ENCODE measurements around the gene RAD23B. TPM values are rescaled to one million over a fixed set of nuclear protein-coding genes. Genes with fewer than 3 reads are reported as not detected.

Gene RAD23B
- total RNA-seq, 1 experiment from 2014 or later = 251 TPM

DNA sequence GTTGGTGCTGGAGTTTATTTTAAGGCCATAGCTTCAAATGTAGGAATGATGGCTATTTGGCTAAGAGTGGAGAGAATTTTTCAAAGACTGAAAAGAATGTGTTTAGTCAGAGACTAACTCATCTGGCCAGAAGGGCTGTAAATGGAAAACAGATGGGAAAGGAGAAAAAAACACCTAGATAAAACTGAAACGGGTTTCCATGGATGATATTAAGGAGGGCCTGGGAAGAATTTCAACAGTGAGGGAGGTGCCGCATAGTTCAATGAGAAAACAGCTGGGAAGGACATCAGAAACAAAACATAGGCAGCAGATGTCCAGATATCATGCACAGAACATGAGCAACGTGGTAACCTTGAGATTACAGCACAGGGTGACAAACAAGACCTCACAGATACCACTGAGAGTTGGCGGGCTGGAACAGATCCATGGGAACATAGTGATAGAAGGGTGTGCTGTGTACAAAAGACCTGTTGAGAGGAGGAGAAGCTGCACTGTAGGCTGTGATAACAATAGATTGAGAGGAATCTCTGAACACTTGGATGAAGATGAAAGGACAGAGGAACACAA, 31.2 kb upstream of the RAD23B start:
- no peak overlapping the region for H3K27ac ChIP-seq (ENCODE audit: low read depth, low read length)
- no peak overlapping the region for H3K4me3 ChIP-seq (replicated peaks in 1 of 2; ENCODE audit: low read depth in 1 of 2, low read length in 2 of 2)
- H3K9ac ChIP-seq (ENCODE audit: low read length) = no peak overlapping the region
- no peak overlapping the region for H2AFZ ChIP-seq (ENCODE audit: low read depth, low read length, poor library complexity, severe bottlenecking)
- H4K20me1 ChIP-seq (ENCODE audit: insufficient read depth) = no peaks in the 10 kb centered on the region
- peaks cover 2% of the 10 kb centered on the region; the same call in 1 of the 2 replicates for H3K79me2 ChIP-seq (ENCODE audit: insufficient read depth, low read length)
- TF ChIP-seq ZNF274 (IDR thresholded peaks at IDR 0.05; ENCODE audit: low read depth, low read length) (no peak), SRF (IDR thresholded peaks at IDR 0.05; ENCODE audit: low read depth) (no peak), YY1 (IDR thresholded peaks at IDR 0.05; ENCODE audit: extremely low read depth, insufficient replicate concordance, low read depth, low read length) (no peak)
- ChIA-PET RAD21 (ENCODE audit: low non-redundant PET in 1 of 2, low total read pairs in 2 of 2, uncharacterized antibody in 2 of 2, unreplicated experiment in 2 of 2) (no interaction called here), CTCF (no interaction called here), POLR2A (no interaction called here)
- H3K4me1 ChIP-seq (ENCODE audit: control insufficient read depth in 1 of 2, insufficient read depth in 2 of 2, low read length in 2 of 2) = peaks cover 19 to 49% of the 10 kb centered on the region in 2 experiments
- H3K27me3 ChIP-seq (ENCODE audit: insufficient read depth, low read length) = no peaks in the 10 kb centered on the region
- BruUV-seq (replicated peaks) = no TSS peak
- no peaks in the 10 kb centered on the region for H3K36me3 ChIP-seq (ENCODE audit: control insufficient read depth in 1 of 2, insufficient read depth in 2 of 2, low read length in 2 of 2)
- peak; percentile 37 for ATAC-seq
- H3K4me2 ChIP-seq (ENCODE audit: low read length) = no peak overlapping the region
- no peak for DNase-seq (ENCODE audit: low read depth, low spot score)
- H3K9me2 ChIP-seq (ENCODE audit: insufficient read depth) = no peaks in the 10 kb centered on the region
- H3K9me3 ChIP-seq (ENCODE audit: control insufficient read depth in 1 of 2, insufficient read depth in 1 of 2, low read depth in 1 of 2, low read length in 2 of 2) = no peaks in the 10 kb centered on the region
- intact Hi-C loops (cut with micrococcal nuclease) = no loop called here

DNA sequence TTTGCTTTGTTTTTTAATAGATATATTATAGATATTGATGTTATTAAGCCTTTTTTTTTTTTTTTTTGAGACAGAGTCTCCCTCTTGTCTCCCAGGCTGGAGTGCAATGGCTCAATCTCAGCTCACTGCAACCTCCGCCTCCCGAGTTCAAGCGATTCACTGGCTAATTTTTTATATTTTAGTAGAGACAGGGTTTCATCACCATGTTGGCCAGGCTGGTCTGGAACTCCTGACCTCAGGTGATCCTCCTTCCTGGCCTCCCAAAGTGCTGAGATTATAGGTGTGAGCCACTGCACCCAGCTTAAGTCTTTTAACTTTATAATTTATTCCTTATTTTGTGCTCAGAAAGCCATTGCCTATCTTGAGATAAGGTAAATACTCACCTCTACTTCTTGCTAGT, 24.2 kb upstream of the RAD23B start:
- peaks cover 9 to 14% of the 10 kb centered on the region in 2 experiments; a peak in 2 of 4 replicates for H3K4me1 ChIP-seq (ENCODE audit: control insufficient read depth in 1 of 2, insufficient read depth in 2 of 2, low read length in 2 of 2)
- CTCF ChIA-PET = no interaction called here
- no peaks in the 10 kb centered on the region for H3K27me3 ChIP-seq (ENCODE audit: insufficient read depth, low read length)
- H3K9me2 ChIP-seq (ENCODE audit: insufficient read depth) = no peaks in the 10 kb centered on the region
- no peaks in the 10 kb centered on the region for H3K9me3 ChIP-seq (ENCODE audit: control insufficient read depth in 1 of 2, insufficient read depth in 1 of 2, low read depth in 1 of 2, low read length in 2 of 2)
- H3K4me3 ChIP-seq (replicated peaks in 1 of 2; ENCODE audit: low read depth in 1 of 2, low read length in 2 of 2) = no peak overlapping the region
- RAD21 ChIA-PET (ENCODE audit: low non-redundant PET in 1 of 2, low total read pairs in 2 of 2, uncharacterized antibody in 2 of 2, unreplicated experiment in 2 of 2) = no interaction called here
- DNase-seq (ENCODE audit: low read depth, low spot score) = no peak
- intact Hi-C loops (cut with micrococcal nuclease) = no loop called here
- H3K79me2 ChIP-seq (ENCODE audit: insufficient read depth, low read length) = no peaks in the 10 kb centered on the region
- no peak overlapping the region for H3K4me2 ChIP-seq (ENCODE audit: low read length)
- no peak overlapping the region for H3K9ac ChIP-seq (ENCODE audit: low read length)
- POLR2A ChIA-PET = no interaction called here
- H4K20me1 ChIP-seq (ENCODE audit: insufficient read depth) = no peaks in the 10 kb centered on the region
- no peaks in the 10 kb centered on the region for H3K36me3 ChIP-seq (ENCODE audit: control insufficient read depth in 1 of 2, insufficient read depth in 2 of 2, low read length in 2 of 2)
- BruUV-seq (replicated peaks) = no TSS peak
- no peak for ATAC-seq
- H2AFZ ChIP-seq (ENCODE audit: low read depth, low read length, poor library complexity, severe bottlenecking) = no peak overlapping the region
- no peak overlapping the region for H3K27ac ChIP-seq (ENCODE audit: low read depth, low read length)
- TF ChIP-seq, protein P1, sequence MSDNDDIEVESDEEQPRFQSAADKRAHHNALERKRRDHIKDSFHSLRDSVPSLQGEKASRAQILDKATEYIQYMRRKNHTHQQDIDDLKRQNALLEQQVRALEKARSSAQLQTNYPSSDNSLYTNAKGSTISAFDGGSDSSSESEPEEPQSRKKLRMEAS (IDR thresholded peaks at IDR 0.05) = no peak
- TF ChIP-seq SRF (IDR thresholded peaks at IDR 0.05; ENCODE audit: low read depth) (no peak), TCF7L2 (IDR thresholded peaks at IDR 0.05; ENCODE audit: borderline replicate concordance, extremely low read depth, insufficient read depth, insufficient read length) (no peak), POLR2AphosphoS5 (IDR thresholded peaks at IDR 0.05; ENCODE audit: low read depth, low read length) (no peak), SIN3A (IDR thresholded peaks at IDR 0.05; ENCODE audit: low read depth) (no peak), ZNF274 (IDR thresholded peaks at IDR 0.05; ENCODE audit: low read depth, low read length) (no peak), EZH2 (IDR thresholded peaks at IDR 0.05) (no peak), EZH2phosphoT487 (IDR thresholded peaks at IDR 0.05; ENCODE audit: borderline replicate concordance) (no peak), YY1 (IDR thresholded peaks at IDR 0.05; ENCODE audit: extremely low read depth, insufficient replicate concordance, low read depth, low read length) (no peak), ELF1 (IDR thresholded peaks at IDR 0.05; ENCODE audit: borderline replicate concordance, low read depth) (no peak), CBX3 (IDR thresholded peaks at IDR 0.05; ENCODE audit: low read depth) (no peak), FOSL1 (IDR thresholded peaks at IDR 0.05; ENCODE audit: low read depth) (no peak), POLR2A (IDR thresholded peaks at IDR 0.05; ENCODE audit: borderline replicate concordance, extremely low read depth, insufficient read depth, insufficient read length) (no peak)
- TF ChIP-seq, protein P2, sequence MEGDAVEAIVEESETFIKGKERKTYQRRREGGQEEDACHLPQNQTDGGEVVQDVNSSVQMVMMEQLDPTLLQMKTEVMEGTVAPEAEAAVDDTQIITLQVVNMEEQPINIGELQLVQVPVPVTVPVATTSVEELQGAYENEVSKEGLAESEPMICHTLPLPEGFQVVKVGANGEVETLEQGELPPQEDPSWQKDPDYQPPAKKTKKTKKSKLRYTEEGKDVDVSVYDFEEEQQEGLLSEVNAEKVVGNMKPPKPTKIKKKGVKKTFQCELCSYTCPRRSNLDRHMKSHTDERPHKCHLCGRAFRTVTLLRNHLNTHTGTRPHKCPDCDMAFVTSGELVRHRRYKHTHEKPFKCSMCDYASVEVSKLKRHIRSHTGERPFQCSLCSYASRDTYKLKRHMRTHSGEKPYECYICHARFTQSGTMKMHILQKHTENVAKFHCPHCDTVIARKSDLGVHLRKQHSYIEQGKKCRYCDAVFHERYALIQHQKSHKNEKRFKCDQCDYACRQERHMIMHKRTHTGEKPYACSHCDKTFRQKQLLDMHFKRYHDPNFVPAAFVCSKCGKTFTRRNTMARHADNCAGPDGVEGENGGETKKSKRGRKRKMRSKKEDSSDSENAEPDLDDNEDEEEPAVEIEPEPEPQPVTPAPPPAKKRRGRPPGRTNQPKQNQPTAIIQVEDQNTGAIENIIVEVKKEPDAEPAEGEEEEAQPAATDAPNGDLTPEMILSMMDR (IDR thresholded peaks at IDR 0.05 in 2 of 3, conservative IDR thresholded peaks at IDR 0.05 in 1 of 3; ENCODE audit: borderline replicate concordance in 1 of 3, insufficient read depth in 1 of 3, low read depth in 2 of 3, low read length in 2 of 3) = no peak
- TF ChIP-seq, protein P3, sequence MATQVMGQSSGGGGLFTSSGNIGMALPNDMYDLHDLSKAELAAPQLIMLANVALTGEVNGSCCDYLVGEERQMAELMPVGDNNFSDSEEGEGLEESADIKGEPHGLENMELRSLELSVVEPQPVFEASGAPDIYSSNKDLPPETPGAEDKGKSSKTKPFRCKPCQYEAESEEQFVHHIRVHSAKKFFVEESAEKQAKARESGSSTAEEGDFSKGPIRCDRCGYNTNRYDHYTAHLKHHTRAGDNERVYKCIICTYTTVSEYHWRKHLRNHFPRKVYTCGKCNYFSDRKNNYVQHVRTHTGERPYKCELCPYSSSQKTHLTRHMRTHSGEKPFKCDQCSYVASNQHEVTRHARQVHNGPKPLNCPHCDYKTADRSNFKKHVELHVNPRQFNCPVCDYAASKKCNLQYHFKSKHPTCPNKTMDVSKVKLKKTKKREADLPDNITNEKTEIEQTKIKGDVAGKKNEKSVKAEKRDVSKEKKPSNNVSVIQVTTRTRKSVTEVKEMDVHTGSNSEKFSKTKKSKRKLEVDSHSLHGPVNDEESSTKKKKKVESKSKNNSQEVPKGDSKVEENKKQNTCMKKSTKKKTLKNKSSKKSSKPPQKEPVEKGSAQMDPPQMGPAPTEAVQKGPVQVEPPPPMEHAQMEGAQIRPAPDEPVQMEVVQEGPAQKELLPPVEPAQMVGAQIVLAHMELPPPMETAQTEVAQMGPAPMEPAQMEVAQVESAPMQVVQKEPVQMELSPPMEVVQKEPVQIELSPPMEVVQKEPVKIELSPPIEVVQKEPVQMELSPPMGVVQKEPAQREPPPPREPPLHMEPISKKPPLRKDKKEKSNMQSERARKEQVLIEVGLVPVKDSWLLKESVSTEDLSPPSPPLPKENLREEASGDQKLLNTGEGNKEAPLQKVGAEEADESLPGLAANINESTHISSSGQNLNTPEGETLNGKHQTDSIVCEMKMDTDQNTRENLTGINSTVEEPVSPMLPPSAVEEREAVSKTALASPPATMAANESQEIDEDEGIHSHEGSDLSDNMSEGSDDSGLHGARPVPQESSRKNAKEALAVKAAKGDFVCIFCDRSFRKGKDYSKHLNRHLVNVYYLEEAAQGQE (IDR thresholded peaks at IDR 0.05; ENCODE audit: low read depth) = no peak
